ENCODE measurements around the gene XPO5.
"Not testable (repeated sequence)": the region's sequence is repeated elsewhere in the genome, so short reads cannot be mapped to it uniquely, and the experiment has no call there.

The XPO5 gene

DNA sequence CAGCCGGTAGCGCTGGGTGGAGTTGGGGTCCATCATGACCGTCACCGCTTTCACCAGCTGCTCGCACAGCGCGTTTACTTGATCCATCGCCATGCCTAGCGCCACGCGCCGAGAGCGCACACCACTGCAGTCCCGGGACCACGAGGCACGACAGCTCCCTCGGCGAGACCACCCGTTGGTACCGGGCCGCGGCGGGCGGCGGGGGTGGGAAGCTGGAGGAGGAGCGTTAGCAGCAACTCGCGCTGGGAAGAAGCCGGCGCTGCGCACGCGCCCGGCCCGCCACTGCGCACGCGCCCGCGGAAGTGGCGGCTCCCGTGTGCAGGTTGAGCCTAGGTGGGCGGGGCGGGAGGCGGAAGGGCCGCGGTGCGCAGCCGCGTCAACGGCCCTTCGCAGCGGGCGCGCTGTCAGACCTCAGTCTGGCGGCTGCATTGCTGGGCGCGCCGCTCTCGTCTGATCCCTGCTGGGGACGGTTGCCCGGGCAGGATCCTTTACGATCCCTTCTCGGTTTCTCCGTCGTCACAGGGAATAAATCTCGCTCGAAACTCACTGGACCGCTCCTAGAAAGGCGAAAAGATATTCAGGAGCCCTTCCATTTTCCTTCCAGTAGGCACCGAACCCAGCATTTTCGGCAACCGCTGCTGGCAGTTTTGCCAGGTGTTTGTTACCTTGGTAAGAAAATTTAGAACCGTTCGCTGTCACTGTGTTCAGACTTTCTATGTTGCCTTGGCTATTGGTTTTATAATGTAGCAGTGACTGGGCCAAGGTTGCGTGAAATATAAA lies at the start of gene XPO5, which contains the start of gene POLH:
TSS of gene XPO5 (minus strand) at position 267 of the 780 bp plus-strand sequence. CDS start at position 93, 174 bp downstream.
TSS of gene POLH (plus strand) at position 414 of the 780 bp plus-strand sequence. CDS start 6,135 bp downstream, outside the sequence.
- DNase-seq, result peak; percentile 86

DNA sequence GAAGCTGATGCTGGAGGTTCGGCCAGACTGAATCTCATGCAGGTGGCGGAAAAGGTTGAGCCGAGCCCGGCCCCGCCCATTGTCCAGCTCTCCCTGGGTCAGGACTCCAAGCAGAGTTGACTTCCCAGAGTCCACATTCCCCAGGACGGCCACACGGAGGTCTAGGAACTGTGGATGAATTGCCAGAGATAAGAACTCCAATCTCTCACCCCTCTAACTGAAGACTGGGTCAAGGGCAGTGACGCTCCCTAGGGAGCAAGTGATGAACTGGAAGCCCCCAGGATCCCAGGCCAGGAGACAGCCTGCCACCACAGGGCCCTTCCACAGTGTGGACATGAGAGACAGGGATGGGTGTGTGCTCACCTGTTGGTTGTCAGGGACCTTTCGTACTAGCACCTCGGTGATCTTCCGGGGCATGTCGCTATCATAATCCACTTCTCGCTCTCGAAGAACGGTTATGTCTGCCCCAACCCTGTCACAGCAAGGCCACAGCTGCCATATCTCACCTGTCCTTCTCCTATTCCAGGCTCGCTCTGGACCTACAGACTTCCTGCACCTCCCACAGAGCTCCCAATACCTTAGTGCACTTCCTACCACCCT lies 49.7 kb upstream of the XPO5 start:
- DNase-seq, result no peak

DNA sequence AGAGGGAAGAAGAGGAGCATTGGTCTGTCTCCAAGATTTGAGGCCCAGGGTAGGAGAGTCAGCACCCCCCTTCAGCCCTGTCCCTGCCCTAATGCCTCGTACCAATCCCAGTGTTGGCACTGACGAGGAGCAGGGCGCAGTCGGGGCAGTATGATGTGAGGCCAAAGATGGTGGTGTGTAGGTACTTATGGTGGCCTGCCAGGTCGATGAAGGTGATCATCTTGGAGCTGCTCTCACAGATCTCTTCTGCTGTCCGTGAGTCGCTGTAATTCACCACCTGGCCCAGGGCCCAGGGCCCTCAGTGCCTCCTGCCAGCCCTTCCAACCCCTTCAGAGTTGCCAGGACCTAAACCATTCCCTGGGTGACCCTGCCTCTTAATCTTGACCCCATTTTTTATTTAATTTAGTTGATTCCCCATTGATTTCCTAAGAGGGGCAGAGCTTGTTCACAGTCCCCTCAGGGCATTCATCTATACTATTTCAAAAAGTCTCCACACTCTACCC lies 49.0 kb upstream of the XPO5 start:
- no peak for DNase-seq

DNA sequence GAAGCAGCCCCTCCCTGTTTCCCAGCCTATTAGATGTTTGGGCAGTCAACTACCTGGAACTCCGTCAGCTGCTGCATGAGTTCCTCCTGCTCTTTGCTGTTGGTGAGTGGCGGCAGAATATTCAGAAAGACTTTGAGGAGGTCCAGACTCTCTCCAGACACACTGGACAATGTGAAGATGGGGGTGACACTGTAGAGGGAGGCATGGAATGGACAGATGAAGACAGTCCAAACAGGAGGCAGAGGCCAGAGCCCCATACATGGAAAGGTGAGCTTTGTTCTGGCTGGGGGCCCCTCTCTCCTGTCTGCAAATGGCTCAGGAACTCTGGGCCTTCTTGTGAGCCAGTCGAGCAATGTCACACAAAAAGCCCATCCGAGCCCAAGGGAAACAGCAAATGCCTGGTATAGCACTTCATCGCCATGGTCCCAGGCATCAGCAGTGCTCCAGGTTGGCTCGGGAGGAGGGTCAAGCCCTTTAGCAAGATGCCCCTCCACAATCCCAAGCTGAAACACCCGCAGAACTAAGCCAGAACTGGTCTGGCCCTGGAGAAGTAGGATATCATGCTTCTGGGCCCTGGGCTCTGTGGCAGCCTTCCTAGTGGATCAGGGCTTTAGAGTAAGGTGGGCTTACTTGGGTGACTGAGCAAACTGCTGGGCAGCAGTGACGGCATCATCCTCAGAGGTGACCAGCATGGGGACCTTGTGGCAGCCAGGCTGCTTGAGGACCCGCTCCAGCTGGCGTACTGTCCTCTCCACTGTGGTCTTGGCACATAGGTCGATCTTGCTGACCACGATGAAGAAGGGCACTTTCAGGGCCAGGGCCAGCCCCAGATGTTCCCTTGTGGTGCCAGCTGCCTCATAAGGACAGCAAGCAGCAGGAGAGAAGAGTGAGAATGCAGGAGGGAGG lies 48.3 kb upstream of the XPO5 start:
- DNase-seq, result no peak

DNA sequence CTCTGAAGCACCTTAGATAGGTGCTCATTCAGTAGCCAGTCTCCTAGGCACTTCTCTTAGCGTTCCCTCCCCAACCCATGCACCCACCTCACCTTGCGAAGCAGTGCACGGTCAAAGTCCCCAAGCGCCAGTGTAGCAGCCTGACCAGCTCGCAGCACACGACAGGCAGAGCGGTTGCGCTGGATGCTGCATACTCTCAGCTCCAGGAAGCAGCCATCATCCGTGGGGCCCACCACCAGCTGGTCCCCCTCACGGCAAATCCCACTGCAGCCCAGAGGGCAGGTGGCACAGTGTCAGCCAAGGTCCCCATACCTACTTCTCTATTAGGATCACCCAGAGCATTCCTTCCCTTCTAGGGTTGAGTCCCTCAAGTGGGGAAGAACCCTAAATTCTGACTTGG lies 46.7 kb upstream of the XPO5 start:
- DNase-seq, result no peak

DNA sequence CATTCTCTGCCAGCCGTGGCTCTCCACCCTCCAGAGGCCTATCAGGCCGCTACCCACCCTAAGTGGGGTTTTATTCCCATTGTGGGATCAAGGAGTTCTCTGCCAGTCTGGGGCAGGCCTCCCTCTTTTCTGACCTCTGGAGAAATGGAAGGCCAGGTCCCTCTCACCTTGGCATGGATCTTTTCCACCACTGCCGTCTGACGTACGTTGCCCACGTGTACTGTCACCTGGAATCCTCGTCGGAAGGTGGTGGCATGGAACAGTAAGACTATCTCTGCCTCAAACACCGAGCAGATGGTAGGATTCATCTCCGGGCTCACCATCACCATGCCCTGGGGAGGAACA lies 46.0 kb upstream of the XPO5 start:
- DNase-seq, result no peak

DNA sequence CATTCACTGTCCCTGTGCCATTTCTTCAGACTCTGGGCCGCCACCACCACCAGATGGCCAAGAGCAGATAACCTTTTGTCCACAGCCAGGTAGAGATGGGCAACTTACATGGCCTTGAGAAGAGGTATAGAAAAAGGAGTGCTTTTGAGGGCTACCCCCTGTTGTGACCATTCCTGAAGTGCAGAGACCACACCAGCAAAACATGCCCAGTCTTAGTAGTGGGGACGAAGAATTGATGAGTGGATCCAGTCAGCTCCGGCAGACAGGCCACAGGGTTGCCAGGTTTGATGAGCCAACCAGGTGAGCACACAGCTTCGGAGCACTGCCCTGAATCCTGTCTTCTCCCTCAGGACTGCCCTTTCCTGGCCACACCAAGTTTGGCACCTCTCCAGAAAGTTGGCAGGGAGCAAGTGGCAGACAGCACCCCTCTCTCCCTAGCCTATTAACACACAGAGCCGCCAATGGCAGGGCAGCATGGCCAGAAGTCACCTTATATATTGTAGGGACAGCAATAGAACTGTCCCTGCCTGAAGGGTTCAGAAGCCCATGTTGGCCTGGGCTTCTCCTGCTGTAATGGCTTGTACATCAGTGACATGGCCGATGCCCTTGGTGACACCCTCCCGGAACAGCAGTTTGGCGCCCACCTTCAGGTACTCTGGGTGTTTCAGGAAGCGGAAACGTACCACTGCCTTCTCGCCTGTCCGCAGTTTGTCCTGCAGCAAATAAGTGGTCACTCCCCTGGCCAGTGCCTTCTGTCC lies 45.4 kb upstream of the XPO5 start:
- no peak for DNase-seq

DNA sequence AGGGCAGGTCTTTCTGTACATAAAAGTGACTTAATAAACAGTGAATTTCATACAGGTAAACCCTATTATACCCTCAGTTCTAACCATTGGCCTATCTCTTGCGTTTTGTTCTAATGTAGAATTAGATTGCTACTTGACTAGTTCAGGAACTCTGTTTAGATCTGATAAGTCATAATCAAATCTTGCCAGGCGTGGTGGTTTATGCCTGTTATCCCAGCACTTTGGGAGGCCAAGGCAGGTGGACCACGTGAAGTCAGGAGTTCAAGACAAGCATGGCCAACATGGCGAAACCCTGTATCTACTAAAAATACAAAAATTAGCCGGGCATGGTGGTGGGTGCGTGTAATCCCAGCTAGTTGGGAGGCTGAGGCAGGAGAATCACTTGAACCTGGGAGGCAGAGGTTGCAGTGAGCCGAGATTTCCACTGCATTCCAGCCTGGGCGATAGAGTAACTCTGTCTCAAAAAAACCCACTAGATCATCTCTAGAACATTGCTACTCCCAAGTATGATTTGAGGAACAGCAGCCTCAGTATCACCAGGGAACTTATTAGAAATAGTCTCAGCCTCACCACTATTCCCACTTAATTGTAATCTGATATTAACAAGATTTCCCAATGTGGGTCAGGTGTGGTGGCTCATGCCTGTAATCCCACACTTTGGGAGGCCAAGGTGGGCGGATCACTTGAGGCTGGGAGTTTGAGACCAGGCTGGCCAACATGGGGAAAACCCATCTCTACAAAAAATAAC lies 41.1 kb upstream of the XPO5 start:
- no peak for DNase-seq

DNA sequence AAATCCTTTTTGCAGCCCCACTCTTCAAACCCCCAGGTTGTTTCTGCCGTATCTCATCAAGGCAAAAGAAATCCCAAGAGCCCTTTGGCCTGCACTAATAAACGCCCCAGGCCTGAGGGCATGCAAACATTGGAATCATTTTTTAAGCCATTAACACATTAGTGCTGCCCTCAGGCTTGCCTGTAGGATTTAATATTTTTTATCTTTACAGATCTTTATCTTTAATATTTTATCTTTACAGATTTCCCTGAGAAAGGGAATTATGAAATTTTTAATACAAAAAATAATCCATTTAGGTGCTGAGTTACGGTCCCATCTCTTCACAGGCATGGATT lies 38.5 kb upstream of the XPO5 start:
- no peak for DNase-seq

DNA sequence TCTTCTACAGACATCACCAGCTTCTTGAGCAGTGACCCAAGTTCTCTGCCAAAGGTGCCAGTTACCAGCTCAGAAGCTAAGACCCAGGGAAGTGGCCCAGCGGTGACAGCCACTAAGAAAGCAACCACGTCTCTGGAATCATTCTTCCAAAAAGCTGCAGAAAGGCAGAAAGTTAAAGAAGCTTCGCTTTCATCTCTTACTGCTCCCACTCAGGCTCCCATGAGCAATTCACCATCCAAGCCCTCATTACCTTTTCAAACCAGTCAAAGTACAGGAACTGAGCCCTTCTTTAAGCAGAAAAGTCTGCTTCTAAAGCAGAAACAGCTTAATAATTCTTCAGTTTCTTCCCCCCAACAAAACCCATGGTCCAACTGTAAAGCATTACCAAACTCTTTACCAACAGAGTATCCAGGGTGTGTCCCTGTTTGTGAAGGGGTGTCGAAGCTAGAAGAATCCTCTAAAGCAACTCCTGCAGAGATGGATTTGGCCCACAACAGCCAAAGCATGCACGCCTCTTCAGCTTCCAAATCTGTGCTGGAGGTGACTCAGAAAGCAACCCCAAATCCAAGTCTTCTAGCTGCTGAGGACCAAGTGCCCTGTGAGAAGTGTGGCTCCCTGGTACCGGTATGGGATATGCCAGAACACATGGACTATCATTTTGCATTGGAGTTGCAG lies 38.0 kb upstream of the XPO5 start:
- DNase-seq, result no peak

DNA sequence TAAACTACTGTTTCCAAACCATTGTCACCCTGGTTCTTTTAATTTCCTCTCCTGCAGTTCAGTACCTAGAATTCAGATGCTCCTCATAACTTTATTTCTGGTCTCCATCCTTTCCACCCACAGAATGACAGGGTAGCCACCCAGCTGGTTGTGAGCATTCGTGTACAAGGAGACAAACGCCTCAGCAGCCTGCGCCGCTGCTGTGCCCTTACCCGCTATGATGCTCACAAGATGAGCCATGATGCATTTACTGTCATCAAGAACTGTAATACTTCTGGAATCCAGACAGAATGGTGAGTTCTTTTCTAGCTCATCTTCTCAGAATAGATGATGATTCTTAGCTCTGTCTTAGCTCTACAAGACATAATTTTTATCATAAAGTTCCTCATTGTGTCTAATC lies 34.6 kb upstream of the XPO5 start:
- DNase-seq, result no peak

DNA sequence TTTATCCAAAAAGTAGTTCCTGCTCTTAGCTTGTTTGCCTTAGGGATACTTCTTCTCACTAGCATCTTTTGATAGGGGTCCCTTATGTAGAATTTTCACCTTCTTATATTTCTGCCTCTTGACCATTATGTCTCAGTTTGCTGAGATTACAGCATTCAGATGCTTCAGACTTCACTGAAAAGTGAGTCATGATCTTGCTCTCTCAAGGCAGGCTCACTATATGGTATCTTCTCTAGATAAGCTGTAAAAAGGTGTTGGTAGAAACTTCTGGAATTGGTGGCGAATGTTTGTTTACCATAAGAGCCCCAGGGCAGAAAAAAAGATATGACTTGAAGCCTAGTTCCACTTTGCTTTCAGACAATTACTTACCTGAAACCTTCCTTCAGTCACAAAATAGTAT lies 33.6 kb upstream of the XPO5 start:
- DNase-seq, result no peak

DNA sequence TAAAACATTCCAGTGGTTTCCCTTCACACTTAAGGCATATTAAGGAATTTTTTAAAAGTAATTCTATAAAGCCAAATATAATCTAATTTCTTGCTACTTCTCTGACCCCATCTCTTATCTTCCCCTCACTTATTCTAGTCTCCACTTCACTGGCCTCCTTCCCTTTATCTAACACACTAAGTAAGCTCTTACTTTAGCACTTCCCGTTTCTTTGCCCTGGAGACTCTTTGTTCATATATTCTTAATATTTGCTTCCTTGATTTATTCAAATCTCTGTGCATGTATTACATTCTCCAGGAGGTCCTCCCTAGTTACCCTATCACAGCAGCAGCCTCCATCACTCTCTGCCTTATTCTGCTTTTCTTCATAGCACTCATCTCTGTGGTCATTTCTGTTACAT lies 33.0 kb upstream of the XPO5 start:
- DNase-seq, result no peak

DNA sequence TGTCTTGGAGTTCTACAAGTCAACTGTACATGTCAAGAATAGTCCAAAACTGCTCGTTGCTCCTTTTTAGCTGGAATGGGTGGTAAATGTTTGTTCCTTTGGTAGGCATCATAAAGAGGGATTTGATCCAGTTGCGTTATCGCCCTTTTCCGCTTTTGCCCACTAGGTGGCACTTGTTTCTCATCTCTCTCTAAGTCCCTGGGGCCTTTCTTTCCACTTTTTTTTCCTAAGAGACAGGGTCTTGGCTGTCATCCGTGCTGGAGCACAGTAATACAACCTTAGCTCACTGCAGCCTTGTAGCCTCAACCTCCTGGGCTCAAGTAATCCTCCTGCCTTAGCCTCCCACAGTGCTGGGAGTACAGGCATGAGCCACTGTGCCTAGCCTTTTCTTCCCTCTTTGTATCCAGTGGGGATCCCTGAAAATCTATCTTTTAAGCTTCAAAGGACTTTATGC lies 32.5 kb upstream of the XPO5 start:
- DNase-seq, result peak; percentile 50

DNA sequence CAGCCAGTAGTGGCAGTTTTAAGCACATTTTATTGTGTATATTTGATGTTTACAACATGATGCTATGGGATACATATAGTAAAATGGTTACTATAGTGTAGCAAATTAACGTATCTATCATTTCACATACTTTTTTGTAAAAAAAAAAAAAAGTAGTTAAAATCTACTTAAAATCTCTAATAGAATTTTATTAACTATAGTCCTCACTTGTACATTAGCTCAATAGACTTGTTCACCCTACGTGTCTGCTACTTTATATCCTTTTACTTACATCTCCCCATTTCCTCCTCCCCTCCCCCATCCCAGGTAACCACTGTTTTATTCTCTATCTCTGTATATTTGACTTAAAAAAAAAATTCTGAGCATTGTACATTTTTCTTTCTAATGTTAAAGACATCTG lies 30.2 kb upstream of the XPO5 start:
- DNase-seq, result no peak

DNA sequence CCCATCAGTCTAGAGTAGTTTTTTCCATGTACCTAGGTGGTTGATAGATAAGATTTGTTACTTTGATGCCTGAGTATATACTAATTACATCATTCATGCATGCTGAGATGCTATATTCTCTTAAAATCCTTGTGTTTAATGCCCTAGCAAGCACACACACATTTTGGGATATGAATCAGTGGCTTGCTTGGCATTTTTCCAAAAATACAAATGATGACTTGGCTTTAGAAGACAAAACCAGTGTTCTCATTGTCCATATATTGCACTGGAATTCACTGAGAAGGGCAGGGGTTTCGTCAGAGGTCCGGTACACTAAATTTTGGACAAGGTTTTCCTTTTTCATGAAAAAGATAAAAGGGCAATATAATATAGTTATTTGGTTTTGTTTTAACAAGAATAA lies 28.3 kb upstream of the XPO5 start:
- no peak for DNase-seq

DNA sequence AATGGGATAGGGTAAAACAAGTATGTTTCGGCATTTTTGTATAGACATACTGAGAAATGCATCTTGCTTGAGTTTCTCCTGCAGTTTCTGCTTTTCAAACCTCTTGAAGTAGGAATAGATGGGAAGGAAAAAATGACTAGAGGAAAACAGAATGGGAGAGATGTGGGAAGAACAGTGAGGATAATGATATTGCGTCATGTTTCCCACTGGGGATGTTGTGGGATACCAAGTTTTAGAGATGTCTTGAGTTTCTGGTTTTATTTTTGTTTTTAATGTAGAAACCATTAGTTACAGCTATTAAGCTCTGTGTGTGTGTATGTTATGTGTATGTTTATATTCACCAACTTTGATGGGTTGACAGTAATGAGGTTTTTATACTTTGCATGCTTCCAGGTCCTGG lies 24.8 kb upstream of the XPO5 start:
- DNase-seq, result no peak

DNA sequence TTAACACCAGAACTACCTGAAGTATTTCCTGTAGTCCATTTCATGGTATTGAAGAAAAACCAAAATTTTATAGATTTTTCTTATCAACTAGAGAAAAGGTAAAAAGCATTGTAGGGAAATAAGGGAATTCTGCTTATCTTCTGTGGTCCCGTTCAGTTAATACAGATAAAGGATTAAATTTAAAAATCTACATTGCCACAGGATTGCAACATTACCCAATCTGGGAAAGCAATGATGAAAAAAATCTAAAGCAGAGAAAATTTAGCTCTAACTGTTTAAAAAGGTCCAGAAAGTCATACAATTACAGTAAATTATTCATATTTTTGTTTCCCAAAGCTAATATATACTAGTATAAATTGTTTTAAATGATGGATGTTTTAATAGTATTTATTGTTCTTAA lies 18.1 kb upstream of the XPO5 start:
- no peak for DNase-seq

DNA sequence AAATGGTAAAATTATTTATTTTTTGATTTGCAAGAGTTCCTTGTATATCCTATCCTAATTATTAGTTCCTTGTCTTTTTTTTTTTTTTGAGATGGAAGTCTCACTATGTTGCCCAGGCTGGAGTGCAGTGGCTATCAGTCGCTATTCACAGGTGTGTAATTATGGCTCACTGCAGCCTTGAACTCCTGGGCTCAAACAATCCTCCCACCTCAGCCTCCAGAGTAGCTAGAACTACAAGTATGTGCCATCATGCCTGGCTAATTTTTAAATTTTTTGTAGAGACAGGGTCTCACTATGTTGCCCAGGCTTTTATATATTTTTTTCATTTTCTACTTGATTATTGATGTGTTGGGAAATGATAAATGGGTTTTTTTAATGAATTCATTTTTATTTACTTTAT lies 13.7 kb upstream of the XPO5 start:
- not testable (repeated sequence) for DNase-seq

DNA sequence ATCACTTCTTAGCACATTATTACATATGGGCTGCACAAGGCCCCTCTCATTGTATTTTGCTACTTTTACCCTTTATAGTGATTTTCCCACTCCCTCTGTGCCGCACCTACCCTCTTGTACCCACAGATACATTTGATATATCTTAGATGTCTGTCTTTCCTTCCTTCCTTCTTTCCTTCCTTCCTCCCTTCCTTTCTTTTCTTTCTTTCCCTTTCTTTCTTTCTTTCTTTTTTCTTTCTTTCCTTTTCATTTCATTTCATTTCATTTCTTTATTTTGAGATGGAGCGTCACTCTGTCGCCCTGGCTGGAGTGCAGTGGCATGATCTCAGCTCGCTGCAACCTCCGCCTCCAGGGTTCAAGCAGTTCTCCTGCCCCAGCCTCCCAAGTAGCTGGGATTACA lies 12.4 kb upstream of the XPO5 start:
- DNase-seq, result no peak

DNA sequence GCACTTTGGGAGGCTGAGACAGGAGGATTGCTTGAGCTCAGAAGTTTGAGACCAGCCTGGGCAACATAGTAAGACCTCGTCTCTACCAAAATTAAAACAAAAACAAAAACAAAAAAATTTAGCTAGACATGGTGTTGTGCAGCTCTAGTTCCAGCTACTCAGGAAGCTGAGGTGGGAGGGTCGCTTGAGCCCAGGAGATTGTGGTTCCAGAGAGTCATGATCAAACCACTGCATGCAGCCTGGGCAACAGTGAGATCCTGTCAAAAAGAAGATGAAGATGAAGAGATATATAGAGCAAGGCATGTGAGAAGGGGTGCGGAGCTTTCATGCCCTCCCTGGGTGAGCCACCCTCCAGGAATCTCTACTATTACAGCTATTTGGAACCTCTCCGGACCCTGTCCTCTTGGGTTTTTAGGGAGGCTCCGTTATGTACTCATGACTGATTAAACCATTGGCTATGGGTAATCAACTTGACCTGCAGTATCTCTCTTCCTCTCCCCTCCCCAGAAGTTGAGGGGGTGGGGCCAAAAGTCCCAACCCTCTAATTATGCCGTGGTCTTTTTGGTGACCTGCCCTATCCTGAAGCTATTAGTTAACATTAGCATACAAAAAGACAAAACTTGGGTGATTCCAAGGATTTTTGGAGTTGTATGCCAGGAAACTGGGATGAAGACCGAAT lies 9.2 kb upstream of the XPO5 start:
- no peak for DNase-seq
